GM11168 (cell line): ENCODE measurements around the gene ABAT.
"Not testable (repeated sequence)": the region's sequence is repeated elsewhere in the genome, so short reads cannot be mapped to it uniquely, and the experiment has no call there.

Experiments used
- in situ Hi-C: fragments of 300-500 bp; cut with MboI; formaldehyde crosslinking; loops from one replicate; pipeline ENCODE4 v1.12.0; 2022; ENCODE audit warnings: low sequenced_read_pairs; ENCODE audit not compliant: unreplicated experiment

The ABAT gene

DNA sequence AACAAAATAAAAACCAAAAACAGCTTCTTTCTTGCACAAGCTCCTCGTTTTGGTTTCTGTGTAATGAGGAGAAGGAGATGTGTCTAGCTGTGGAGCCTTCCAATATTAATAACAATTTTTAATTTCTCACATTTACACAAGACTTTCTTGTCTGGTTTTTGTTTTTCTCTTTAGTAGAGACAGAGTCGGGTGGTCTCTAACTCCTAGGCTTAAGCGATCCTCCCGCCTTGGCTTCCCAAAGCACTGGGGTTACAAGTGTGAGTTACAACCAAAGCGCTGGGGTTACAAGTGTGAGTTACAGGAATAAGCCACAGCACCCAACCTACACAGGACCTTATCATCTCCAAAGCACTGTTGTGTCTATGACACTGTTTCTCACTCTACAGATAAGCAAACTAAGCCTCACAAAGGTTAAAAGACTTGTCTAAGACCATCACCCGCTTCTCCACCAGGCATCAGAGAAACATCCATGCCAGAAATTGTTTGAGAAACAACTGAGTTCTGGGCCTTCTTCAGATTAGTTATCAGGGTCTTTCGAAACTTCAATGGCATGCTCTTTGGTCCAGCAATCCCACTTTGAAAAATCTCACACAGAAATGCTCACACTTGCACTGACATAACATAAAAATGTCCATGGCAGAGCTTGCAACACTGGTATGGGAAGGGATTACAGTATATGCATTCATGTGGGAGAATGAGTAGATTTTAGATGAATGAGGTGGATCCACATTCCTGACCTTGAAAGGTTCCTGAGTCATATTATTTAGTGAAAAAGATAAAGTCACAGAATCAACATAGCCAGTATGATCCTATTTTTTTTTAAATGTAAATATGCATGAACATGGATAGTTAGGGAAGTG is 3.9 kb downstream of the ABAT start:
- in situ Hi-C loops: no loop called here

DNA sequence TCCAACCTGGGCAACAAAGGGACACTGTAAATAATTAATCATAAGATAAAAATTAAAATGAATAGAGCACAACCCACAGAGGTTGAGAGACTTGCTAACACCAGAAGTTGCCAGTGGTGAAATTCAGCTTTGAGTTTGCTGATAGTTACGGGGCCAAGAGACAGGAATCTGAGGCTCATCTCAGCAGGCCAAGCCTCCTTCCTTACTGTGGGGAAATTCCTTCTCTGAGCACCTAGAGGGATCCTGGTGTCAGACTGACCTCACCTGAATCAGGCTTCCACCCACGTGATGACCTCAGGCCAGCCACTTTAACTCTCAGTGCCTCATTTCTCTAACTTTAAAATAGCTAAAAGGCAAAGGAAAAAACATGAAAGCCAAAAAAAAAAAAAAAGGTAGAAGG is 4.7 kb downstream of the ABAT start:
- in situ Hi-C loops: no loop called here

DNA sequence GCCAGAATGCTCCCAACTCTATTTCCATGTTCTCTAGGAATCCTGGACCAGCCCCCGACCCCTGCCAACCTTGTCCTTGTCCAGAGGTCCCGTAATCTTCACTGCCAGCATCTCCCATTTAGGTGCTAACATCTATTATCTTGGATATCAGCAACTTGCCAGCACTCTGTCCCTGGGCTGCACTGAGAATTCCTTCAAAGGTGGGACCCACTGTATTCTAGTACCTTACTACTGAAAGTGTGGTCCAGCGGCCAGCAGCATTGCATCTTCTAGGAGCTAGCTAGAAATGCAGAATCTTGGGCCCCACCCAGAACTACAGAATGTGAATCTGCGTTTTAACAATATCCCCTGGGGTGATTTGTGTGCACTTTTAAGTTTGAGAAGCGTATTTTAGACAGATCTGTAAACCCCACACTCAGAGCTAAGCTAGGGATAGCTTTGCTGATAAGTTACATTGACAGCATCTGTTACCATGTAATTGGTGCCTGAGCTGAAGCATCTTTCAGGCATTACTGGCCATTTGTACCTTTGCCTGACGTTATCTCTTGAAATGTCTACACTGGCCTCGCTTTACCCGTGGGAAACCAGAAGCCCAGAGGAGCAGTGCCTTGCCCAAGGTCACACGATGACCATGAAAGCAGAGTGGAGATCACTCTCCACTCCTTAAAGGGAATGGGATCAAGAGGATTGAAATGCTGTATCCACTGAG is 8.3 kb downstream of the ABAT start:
- in situ Hi-C loops: no loop called here

DNA sequence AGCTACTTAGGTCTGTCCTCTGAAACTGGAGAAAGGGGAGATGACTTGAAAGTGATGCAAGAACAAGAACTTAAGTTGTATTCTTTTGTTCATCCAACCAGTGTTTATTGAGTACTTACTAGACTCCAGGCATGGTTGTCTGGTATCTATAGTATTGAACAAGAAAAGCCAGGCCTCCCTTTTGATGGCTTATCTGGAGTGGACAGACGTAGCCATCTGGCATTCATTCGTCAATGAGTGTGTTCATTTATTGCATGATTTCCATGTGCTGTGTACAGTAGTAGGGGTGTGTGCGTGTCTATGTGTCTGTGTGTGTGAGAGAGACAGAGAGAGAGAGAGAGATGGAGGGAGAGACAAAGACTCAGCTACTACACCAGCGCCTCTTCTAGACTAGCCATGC is 9.2 kb downstream of the ABAT start:
- in situ Hi-C loops: no loop called here

DNA sequence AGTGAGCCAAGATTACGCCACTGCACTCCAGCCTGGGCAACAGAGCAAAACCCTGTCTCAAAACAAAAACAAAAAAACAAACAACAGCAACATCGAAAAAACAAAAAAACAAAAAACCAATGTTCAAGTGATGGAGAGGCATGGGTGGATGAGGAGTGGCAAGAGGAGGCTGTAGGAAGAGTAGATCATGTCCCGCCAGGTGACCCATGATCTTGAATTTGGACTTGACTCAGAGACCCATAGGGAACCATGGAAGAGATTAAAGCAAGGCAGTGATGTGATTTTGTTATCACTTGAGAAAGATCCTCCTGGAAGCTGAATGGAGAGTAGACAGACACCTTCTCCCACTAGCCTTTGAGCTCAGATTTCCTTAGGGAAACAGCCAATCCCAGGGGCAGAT is 11.2 kb downstream of the ABAT start:
- in situ Hi-C loops: no loop called here

DNA sequence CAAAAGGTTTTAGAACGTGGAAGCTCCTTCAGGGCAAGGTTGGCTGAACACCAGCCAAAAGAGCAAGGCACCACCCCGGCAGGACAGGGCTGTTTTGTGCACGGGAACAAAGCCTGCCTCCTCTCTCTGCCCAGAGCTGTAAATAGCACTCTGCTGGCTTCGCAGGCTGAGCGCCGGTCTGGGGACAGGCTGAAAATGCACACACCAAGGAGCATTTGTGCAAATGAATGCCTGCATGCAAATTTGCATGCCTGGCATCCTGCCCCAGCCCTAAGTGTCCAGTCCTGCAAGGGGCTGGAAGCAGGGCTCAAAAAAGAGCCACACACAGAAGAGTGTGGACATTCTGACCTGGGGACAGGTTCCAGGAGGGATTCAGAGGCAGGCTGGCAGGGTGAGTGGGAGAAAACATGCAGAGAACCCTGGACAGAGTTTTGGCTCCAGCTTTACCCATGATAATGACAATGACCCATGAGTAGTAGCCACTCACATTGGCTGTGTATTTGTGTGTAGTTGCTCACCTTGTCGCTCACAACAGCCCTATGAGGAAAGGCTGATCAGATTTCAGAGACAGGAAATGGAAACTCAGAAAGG is 11.7 kb downstream of the ABAT start:
- in situ Hi-C loops: no loop called here

DNA sequence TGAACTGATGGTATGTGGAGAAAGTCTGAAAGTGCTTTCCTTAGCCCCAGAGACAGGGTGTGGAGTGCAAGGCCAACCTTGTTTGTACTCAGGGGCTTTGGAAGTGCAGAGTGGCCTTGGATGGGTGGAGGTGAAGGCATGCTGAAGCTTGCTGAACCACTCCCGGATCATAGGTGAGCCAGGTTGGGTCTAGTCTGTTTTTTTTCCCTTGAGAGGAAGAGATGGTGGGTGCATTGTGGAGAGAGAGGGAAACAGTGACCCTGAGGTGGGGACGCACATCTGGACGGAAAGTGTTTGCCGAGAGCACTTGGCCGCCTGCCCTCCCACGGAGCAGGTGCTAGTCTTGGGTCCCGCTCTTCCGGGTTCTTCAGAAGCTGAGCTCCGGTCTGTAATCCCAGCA is 12.5 kb downstream of the ABAT start:
- in situ Hi-C loops: no loop called here

DNA sequence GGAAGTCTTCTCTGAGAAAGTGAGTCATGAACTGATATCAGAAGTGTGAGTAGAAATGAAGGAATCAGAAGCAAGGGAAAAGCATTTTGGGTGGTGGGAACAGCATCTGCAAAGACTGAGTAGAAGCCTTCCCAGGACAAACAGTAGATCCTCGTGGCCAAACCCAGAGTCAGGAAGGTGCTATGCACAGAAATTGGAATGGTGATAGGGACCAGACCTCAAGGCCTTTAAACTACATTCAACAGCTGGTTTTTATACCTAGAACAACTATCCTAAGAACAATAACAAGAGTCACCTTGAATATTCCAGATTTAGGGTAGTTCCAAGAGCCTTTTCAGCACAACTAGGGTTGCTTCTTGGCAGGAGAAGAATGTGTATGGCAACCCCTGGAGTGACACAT is 15.3 kb downstream of the ABAT start:
- in situ Hi-C loops: no loop called here

DNA sequence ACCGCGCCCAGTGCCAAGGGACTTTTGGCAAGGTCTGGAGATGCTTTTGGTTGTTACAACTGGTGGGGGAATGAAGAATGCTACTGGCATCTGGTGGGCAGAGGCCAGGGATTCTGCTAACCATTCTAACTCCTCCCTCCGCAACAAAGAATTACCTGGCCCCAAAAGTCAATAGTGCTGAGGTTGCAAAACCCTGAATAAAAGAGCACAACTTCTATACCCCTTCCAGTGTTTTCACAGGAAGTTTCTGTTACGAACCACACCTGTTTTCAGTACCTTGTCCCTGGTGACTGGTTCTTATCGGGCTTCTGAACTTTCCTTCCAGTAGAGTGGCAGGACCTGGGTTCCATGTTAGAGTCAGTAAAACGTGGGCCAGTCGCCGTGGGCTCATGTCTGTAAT is 17.3 kb downstream of the ABAT start:
- in situ Hi-C loops: no loop called here

DNA sequence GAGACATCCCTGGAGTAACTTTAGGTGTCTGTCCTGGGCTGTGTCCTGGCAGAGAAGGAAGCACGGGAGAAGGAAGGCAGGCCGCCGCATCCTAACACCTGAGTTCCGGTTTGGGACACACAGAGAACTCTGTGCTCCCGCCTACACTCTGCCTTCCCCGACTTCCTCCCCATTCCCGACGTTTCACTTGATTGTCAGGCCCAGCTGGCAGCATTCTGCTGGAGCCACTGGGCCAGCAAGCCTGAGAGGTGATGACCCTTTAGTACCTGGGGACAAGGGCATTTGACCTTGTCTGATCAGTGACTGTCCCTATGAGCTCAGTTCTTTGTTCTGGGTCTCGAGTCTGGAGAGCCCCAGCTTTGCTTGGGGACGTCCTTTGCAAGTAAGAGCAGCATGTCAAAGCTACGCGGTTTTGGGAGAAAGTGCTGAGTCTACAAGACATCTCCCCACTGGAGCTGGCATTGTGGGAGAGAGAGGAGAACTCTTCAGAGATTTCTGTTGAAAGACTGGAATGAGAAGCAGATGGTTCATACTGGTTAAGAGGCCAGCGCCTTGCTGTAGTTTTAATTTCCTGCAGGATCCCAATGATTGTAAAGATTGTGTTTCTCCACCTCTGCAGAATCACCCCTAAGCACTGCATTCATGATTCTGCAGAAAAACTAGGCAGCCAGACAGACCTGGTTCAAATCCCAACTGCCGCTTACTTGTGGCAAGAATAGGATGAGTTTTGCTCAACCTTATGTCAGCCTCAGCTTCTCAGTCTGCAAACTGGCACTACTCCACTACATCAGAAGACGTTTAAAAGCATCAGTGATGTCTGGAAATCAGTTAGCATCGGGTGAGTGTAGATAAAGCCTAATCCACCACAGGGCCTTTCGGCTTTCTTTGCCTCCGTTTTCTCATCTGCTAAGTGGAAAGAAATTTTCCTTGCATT is 20.6 kb downstream of the ABAT start:
- in situ Hi-C loops: no loop called here

DNA sequence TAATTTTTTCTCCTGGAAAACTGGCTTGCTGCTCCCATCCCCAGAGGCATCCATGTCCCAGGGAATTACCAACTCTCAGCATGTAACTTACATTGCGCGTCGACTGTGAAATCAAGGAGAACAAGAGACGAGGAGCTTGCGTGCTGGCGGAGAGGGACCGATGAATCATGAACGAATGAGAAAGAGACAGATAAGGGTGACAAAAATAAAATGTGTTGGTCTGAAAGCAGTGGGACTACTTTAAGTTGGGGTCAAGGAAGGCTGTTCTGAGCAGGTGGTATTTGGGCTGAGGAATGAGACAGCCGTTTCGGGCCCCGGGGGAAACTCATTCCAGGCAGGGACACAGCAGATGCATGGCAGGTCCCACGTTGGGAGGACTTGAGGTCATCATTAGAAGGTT is 22.5 kb downstream of the ABAT start:
- in situ Hi-C loops: no loop called here

DNA sequence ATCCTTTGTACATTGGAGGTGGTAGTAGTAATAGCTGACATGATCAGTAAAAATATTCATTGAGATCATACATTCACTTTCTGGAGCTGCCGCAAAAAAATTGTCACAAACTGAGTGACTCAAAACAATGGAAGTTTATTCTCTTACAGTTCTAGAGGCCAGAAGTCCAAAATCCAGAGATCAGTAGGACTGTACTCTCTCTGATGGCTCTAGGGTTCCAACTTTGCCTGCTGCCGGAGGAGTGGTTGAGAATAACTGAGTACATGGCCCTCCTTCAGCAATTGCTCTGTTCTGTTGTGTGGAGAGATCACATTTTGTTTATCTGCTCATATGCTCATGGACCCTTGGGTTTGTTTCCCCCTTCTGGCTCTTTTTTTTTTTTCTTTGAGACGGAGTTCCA is 23.5 kb downstream of the ABAT start:
- in situ Hi-C loops: no loop called here

DNA sequence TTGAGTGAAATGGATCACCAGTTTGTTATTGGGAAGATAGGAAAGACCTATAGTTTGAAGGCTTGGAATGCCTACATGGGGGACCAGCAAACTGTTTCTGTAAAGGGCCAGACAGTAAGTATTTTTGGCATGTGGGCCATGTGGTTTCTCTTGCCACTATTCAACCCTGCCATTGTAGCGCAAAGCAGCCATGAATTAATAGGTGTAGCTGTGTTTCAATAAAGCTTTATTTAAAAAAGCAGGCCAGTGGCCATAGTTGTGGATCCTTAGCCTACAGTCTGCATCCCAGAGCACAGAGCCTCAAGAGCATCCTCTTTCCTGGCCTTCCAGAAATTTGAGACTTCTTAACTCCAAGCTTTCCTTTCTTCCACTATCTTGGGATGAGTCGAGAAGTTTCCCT is 29.3 kb downstream of the ABAT start:
- in situ Hi-C loops: no loop called here

DNA sequence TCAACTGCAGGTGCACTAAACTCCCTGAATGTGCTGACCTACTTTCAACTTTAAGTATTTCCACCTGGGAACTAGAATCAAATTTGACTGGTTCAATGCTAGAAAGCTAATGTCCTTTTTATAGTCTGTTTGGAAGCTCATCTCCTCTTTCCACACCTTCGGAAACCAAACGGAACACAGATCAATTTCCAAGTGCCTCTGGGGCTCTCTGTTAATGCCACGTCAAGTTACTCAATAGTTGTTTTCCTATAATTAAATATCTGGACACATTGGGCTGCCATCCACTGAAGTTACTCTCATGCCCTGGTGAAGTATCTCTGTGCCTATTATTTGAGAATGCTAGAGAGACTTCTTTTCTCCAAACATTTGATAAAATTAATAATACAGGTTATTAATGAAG is 29.7 kb downstream of the ABAT start:
- in situ Hi-C loops: no loop called here

DNA sequence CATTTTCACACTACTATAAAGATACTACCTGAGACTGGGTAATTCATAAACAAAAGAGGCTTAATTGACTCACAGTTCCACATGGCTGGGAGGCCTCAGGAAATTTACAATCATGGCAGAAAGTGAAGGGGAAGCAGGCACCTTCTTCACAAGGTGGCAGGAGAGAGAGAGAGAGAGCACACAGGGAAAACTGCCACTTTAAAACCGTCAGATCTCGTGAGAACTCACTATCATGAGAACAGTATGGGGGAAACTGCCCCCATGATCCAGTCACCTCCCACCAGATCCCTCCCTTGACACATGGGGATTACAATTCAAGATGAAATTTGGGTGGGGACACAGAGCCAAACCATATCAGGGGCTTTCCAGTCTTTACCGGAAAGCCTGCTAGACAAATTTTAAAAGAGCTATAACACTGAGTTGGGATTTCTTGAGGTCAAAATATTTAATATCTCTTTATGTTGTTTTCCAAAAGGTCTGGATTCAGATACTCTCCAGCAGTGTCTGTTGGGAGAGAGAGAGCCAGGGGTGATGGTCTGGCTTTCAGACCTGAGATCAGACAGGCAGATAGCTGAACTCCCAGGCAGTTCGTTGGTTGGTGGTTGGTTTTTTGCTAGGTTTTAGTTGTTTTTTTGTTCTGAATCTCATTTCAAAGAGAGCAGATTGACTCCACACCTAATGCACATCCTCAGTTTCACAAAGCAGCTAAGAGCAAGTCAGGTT is 30.8 kb downstream of the ABAT start:
- in situ Hi-C loops: not testable (repeated sequence)

DNA sequence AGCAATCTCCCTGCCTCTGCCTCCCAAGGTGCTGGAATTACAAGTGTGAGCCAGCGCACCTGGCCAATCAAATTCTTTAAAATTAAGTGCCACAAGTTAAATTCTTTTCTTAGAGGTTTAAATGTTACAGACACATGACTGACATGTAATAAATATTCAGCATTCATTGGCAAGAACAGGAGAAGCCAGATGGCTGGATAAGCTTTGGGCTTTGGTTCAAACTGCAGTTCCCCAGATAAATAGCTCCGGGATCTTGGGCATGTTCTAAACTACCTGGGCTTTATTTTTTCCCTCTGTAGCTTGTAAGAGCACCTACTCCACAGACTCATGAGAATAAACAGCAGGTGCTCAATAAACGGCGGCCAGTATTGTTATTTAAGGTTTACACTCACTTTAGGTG is 34.1 kb downstream of the ABAT start:
- in situ Hi-C loops: no loop called here

DNA sequence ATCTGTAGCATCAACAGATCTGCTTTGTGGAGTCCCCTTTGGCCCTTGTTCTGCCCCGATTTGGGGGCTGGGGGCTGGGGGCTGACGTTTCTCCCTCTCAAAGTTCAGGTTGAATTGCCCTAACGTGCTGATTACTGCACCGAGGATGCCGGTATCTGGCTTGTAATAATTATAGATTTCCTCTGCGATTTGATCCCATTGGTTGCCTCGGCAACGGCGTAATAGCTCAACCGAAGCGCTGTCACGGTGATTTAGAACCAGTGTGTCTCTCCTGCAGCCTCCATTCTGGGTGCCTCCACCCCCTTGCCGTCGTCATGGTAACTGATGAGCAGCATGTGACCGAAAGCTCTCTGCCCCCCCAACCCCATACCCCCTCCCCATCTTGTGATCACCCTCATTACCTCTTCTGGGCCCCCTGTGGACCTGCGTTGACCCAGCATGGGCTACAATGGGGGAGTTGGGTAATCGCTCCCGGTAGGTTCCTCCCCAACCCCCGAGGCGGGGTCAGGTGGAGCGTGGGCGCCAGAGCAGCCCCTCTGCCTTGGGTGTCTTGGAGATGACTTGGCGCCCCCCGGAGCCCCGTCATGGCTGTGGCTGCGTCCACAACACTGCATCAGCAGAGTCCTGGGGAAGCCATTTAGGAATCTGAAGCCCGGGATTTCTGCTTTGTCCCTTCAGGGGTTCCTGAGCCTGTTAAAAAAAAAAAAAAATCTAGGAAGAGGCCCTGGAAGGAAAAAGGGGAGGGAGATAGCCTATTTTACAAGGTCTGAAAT is 38.4 kb downstream of the ABAT start:
- in situ Hi-C loops: no loop called here

DNA sequence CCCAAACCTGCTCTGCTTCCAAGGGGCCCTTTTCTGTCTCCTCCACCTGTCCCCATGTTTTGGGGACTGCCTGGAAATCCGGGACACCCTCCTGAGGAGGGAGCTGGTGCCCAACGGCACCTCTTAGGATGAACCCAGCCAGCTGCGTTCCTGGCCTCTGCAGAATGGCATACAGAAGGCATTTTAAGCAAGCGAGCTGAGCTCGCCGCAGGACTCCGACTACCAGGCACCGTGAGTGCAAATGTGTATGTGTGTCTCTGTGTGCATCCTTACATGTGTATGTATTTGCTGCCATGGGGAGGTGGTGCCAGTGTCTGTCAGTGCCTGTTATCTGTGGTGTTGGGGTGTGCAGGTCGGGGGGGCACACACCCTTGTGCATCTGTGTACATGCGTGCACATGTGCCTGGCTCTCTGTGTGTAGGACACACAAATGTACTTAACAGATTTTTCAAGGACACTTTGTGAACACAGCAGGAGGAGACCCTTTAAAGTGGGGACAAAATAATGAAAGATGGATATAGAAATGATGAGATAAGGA is 39.3 kb downstream of the ABAT start:
- in situ Hi-C loops: no loop called here

DNA sequence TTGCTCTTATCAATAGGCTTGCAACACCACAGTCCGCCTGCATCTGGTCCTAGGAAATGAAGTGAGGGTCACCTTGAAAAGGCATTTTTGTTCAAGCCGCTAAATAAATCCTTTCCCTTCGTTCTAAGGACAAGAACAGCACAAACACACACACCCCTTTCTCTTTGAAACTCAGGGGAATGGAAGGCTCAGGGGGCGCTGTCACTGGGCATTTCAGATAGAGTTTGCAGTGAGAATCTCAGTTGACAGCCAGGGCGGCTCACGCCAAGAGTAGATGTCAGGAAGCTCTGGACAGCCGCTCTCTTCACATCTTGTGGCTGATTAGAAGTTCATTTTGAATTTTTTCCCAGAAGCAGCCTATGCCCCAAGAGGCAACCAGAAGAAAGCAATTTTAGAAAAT is 39.8 kb downstream of the ABAT start:
- in situ Hi-C loops: no loop called here
